ENCODE results near the gene ADAT3. TPM values are rescaled to one million over a fixed set of nuclear protein-coding genes. Genes with fewer than 3 reads are reported as not detected.

Gene ADAT3
- total and polyA plus RNA-seq, 4 donors: 4.0 to 11.9 (median 6.8) TPM

- Histone ChIP-seq H3K4me3 (no peak overlapping the region), H3K27me3 (ENCODE audit: control insufficient read depth in 3 of 3, insufficient read depth in 3 of 3, low read length in 2 of 3) (no peaks in the 10 kb centered on the region), H3K9me3 (ENCODE audit: control insufficient read depth in 4 of 4, insufficient read depth in 3 of 4, low read length in 3 of 4) (no peaks in the 10 kb centered on the region), H3K9ac (ENCODE audit: insufficient read depth in 1 of 2, low read length in 2 of 2) (no peak overlapping the region), H3K27ac (ENCODE audit: low read depth in 1 of 2, low read length in 1 of 2) (peak overlapping the region in 1 of 2 donors; percentile 4), H3K4me1 (ENCODE audit: control insufficient read depth in 5 of 5, insufficient read depth in 5 of 5, low read length in 5 of 5) (peaks cover 0 to 48% (median 28%) of the 10 kb centered on the region in 5 donors), H3K36me3 (ENCODE audit: control insufficient read depth in 4 of 4, insufficient read depth in 4 of 4, low read length in 4 of 4) (no peaks in the 10 kb centered on the region)
- DNase-seq (no peak), ATAC-seq (ENCODE audit: insufficient read depth, low FRiP score) (no peak)
- WGBS, 2 donors: 48 to 49% methylated on average over 23 of the region's 23 CpGs
- no peak for TF ChIP-seq CTCF (IDR thresholded peaks at IDR 0.05; ENCODE audit: control extremely low read depth, extremely low read depth)
Measured at GRCh38 chr19:1861599-1862031, 43.6 kb upstream of the ADAT3 start.

DNA sequence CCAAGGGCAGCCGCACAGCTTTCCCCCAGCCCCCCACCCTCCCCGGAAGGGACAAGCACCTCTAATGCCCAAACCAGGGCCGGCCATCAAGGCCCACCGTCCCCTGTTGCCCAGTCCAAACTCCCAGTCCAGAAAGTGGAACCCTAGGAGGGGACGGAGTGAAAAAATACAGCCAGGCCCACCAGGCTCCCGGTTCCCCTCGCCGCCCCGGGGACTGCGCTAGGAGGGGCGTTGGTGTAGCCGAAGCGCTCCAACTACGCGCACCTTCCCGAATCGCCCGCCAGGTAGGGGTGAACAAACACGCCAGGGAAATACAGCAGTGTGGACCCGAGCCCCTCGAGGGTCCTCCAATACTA lies 43.2 kb upstream of the ADAT3 start:
- Histone ChIP-seq H3K36me3 (ENCODE audit: control insufficient read depth in 4 of 4, insufficient read depth in 4 of 4, low read length in 4 of 4) (no peaks in the 10 kb centered on the region), H3K9ac (ENCODE audit: insufficient read depth in 1 of 2, low read length in 2 of 2) (no peak overlapping the region), H3K27ac (ENCODE audit: low read depth in 1 of 2, low read length in 1 of 2) (no peak overlapping the region), H3K27me3 (ENCODE audit: control insufficient read depth in 3 of 3, insufficient read depth in 3 of 3, low read length in 2 of 3) (no peaks in the 10 kb centered on the region), H3K4me3 (peak overlapping the region; percentile 56), H3K9me3 (ENCODE audit: control insufficient read depth in 4 of 4, insufficient read depth in 3 of 4, low read length in 3 of 4) (no peaks in the 10 kb centered on the region), H3K4me1 (ENCODE audit: control insufficient read depth in 5 of 5, insufficient read depth in 5 of 5, low read length in 5 of 5) (peaks cover 0 to 47% (median 27%) of the 10 kb centered on the region in 5 donors)
- ATAC-seq (ENCODE audit: insufficient read depth, low FRiP score) (no peak), DNase-seq (no peak)
- 4 to 9% methylated on average over 21 of the region's 21 CpGs for WGBS, 2 donors
- TF ChIP-seq CTCF (IDR thresholded peaks at IDR 0.05; ENCODE audit: control extremely low read depth, extremely low read depth): no peak

- Histone ChIP-seq H3K4me1 (ENCODE audit: control insufficient read depth in 5 of 5, insufficient read depth in 5 of 5, low read length in 5 of 5) (peaks cover 0 to 44% (median 24%) of the 10 kb centered on the region in 5 donors), H3K9me3 (ENCODE audit: control insufficient read depth in 4 of 4, insufficient read depth in 3 of 4, low read length in 3 of 4) (no peaks in the 10 kb centered on the region), H3K9ac (ENCODE audit: insufficient read depth in 1 of 2, low read length in 2 of 2) (no peak overlapping the region), H3K36me3 (ENCODE audit: control insufficient read depth in 4 of 4, insufficient read depth in 4 of 4, low read length in 4 of 4) (no peaks in the 10 kb centered on the region), H3K27ac (ENCODE audit: low read depth in 1 of 2, low read length in 1 of 2) (peak overlapping the region; percentile 73 to 82), H3K27me3 (ENCODE audit: control insufficient read depth in 3 of 3, insufficient read depth in 3 of 3, low read length in 2 of 3) (no peaks in the 10 kb centered on the region), H3K4me3 (peak overlapping the region; percentile 78)
- peak; percentile 55 to 65 (median 63) for DNase-seq
- TF ChIP-seq CTCF (IDR thresholded peaks at IDR 0.05; ENCODE audit: control extremely low read depth, extremely low read depth): no peak
- ATAC-seq (ENCODE audit: insufficient read depth, low FRiP score): no peak
- 0 to 1% methylated on average over 65 to 109 of the region's 109 CpGs for whole genome bisulfite sequencing, 2 donors
Measured at GRCh38 chr19:1862424-1863327, 42.5 kb upstream of the ADAT3 start.
